AG09309 (cell line): Measurements from ENCODE around the gene KMT2B.

Experiments
- DNase-seq: peaks from one replicate; pipeline ENCODE4 v3.0.0-alpha.2; 2010; ENCODE audit warnings: low read depth
- H3K4me3 ChIP-seq: 2 replicates; pipeline ENCODE4 v1.5.1; 2011; ENCODE audit warnings: mild to moderate bottlenecking, low read depth, low read length, moderate library complexity; ENCODE audit not compliant: control insufficient read depth
- TF ChIP-seq, protein P1 (sequence below): IDR thresholded peaks from 2 replicates; pipeline ENCODE4 v1.5.1; 2011; ENCODE audit warnings: mild to moderate bottlenecking, low read depth, low read length, inconsistent platforms; ENCODE audit not compliant: insufficient read depth, control insufficient read depth; ENCODE audit errors: missing control alignments

The KMT2B gene, protein sequence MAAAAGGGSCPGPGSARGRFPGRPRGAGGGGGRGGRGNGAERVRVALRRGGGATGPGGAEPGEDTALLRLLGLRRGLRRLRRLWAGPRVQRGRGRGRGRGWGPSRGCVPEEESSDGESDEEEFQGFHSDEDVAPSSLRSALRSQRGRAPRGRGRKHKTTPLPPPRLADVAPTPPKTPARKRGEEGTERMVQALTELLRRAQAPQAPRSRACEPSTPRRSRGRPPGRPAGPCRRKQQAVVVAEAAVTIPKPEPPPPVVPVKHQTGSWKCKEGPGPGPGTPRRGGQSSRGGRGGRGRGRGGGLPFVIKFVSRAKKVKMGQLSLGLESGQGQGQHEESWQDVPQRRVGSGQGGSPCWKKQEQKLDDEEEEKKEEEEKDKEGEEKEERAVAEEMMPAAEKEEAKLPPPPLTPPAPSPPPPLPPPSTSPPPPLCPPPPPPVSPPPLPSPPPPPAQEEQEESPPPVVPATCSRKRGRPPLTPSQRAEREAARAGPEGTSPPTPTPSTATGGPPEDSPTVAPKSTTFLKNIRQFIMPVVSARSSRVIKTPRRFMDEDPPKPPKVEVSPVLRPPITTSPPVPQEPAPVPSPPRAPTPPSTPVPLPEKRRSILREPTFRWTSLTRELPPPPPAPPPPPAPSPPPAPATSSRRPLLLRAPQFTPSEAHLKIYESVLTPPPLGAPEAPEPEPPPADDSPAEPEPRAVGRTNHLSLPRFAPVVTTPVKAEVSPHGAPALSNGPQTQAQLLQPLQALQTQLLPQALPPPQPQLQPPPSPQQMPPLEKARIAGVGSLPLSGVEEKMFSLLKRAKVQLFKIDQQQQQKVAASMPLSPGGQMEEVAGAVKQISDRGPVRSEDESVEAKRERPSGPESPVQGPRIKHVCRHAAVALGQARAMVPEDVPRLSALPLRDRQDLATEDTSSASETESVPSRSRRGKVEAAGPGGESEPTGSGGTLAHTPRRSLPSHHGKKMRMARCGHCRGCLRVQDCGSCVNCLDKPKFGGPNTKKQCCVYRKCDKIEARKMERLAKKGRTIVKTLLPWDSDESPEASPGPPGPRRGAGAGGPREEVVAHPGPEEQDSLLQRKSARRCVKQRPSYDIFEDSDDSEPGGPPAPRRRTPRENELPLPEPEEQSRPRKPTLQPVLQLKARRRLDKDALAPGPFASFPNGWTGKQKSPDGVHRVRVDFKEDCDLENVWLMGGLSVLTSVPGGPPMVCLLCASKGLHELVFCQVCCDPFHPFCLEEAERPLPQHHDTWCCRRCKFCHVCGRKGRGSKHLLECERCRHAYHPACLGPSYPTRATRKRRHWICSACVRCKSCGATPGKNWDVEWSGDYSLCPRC (N-terminal part only)

GRCh38 chr19:35717665-35718344 is at the start of gene KMT2B:
TSS of gene KMT2B (plus strand) at chr19:35718003. CDS start at chr19:35718019, 16 bp downstream.
- TF ChIP-seq, protein P1, sequence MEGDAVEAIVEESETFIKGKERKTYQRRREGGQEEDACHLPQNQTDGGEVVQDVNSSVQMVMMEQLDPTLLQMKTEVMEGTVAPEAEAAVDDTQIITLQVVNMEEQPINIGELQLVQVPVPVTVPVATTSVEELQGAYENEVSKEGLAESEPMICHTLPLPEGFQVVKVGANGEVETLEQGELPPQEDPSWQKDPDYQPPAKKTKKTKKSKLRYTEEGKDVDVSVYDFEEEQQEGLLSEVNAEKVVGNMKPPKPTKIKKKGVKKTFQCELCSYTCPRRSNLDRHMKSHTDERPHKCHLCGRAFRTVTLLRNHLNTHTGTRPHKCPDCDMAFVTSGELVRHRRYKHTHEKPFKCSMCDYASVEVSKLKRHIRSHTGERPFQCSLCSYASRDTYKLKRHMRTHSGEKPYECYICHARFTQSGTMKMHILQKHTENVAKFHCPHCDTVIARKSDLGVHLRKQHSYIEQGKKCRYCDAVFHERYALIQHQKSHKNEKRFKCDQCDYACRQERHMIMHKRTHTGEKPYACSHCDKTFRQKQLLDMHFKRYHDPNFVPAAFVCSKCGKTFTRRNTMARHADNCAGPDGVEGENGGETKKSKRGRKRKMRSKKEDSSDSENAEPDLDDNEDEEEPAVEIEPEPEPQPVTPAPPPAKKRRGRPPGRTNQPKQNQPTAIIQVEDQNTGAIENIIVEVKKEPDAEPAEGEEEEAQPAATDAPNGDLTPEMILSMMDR, result no peak
- peak within 1 kb of the TSS; percentile 94 for H3K4me3 ChIP-seq
- DNase-seq, result peak; percentile 71

DNA sequence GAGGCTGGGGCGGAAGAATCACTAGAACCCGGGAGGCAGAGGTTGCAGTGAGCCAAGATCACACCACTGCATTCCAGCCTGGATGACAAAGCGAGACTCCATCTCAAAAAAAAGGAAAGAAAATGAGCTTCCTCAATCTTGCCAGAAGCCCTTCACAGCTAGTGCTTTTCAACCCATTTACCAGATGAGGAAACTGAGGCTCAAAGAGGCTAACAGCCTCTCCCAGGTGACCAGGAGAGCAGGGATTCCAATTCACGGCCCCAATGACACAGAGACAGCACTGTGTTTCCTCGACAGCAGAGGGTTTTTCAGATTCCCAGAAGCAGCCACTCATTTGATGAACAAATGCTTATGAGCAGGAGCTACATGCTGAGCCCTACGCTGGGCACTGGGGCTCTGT is 48.2 kb upstream of the KMT2B start:
- no peak overlapping the region for H3K4me3 ChIP-seq
- TF ChIP-seq, protein P1, result no peak
- DNase-seq, result no peak

DNA sequence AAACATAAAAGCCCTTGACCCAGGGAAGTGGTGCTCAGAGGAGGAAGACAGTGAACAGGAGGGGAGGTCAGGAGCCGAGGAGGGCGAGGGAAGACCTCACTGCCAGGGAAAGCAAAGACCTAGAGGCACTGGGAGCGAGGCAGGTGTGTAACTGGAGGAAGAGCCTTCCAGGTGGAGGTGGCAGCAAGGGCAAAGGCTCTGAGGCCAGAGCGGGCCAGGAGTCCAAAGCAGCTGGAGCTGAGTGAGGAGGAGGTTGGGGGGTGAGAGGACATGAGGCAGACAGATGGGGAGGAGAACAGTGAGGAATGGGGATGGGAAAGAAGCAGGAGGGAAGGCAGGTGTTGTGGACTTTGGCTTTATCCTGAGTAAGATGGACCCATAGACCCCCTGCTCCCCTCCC is 47.8 kb upstream of the KMT2B start:
- H3K4me3 ChIP-seq, result no peak overlapping the region
- no peak for DNase-seq
- TF ChIP-seq, protein P1, result no peak

GRCh38 chr19:35670686-35671085 is 47.1 kb upstream of the KMT2B start:
- H3K4me3 ChIP-seq, result no peak overlapping the region
- TF ChIP-seq, protein P1, result no peak
- no peak for DNase-seq

GRCh38 chr19:35671818-35672217 is 46.0 kb upstream of the KMT2B start:
- no peak overlapping the region for H3K4me3 ChIP-seq
- DNase-seq, result no peak
- TF ChIP-seq, protein P1, result no peak
